ENCODE measurements around the gene CREG2.

Gene CREG2

GRCh38 chr2:101302016-101302415, 85.3 kb downstream of the CREG2 start:
- no peak for TF ChIP-seq POLR2AphosphoS5 (IDR thresholded peaks at IDR 0.05; ENCODE audit: low read depth, low read length)
- no peak for TF ChIP-seq FOXP2 (optimal IDR thresholded peaks at IDR 0.05; ENCODE audit: borderline replicate concordance, extremely low read depth, extremely low read length, insufficient read depth)
- TF ChIP-seq SIN3A (IDR thresholded peaks at IDR 0.05; ENCODE audit: borderline replicate concordance, insufficient read depth, low read length): no peak
- TF ChIP-seq TAF1 (IDR thresholded peaks at IDR 0.05; ENCODE audit: borderline replicate concordance, insufficient read depth, low read length): no peak
- TF ChIP-seq REST (IDR thresholded peaks at IDR 0.05; ENCODE audit: insufficient read depth in 1 of 2, low read depth in 2 of 2, low read length in 2 of 2): no peak

- TF ChIP-seq TAF1 (IDR thresholded peaks at IDR 0.05; ENCODE audit: borderline replicate concordance, insufficient read depth, low read length) (no peak), REST (IDR thresholded peaks at IDR 0.05; ENCODE audit: insufficient read depth in 1 of 2, low read depth in 2 of 2, low read length in 2 of 2) (no peak), POLR2AphosphoS5 (IDR thresholded peaks at IDR 0.05; ENCODE audit: low read depth, low read length) (no peak), FOXP2 (optimal IDR thresholded peaks at IDR 0.05; ENCODE audit: borderline replicate concordance, extremely low read depth, extremely low read length, insufficient read depth) (no peak), SIN3A (IDR thresholded peaks at IDR 0.05; ENCODE audit: borderline replicate concordance, insufficient read depth, low read length) (no peak)
Measured at GRCh38 chr2:101300836-101301235, 86.5 kb downstream of the CREG2 start.

- TF ChIP-seq POLR2AphosphoS5 (IDR thresholded peaks at IDR 0.05; ENCODE audit: low read depth, low read length): no peak
- TF ChIP-seq SIN3A (IDR thresholded peaks at IDR 0.05; ENCODE audit: borderline replicate concordance, insufficient read depth, low read length): no peak
- no peak for TF ChIP-seq FOXP2 (optimal IDR thresholded peaks at IDR 0.05; ENCODE audit: borderline replicate concordance, extremely low read depth, extremely low read length, insufficient read depth)
- no peak for TF ChIP-seq REST (IDR thresholded peaks at IDR 0.05; ENCODE audit: insufficient read depth in 1 of 2, low read depth in 2 of 2, low read length in 2 of 2)
- TF ChIP-seq TAF1 (IDR thresholded peaks at IDR 0.05; ENCODE audit: borderline replicate concordance, insufficient read depth, low read length): no peak
Measured at GRCh38 chr2:101300164-101300563, 87.1 kb downstream of the CREG2 start.

- no peak for TF ChIP-seq FOXP2 (optimal IDR thresholded peaks at IDR 0.05; ENCODE audit: borderline replicate concordance, extremely low read depth, extremely low read length, insufficient read depth)
- no peak for TF ChIP-seq REST (IDR thresholded peaks at IDR 0.05; ENCODE audit: insufficient read depth in 1 of 2, low read depth in 2 of 2, low read length in 2 of 2)
- TF ChIP-seq SIN3A (IDR thresholded peaks at IDR 0.05; ENCODE audit: borderline replicate concordance, insufficient read depth, low read length): no peak
- TF ChIP-seq POLR2AphosphoS5 (IDR thresholded peaks at IDR 0.05; ENCODE audit: low read depth, low read length): no peak
- TF ChIP-seq TAF1 (IDR thresholded peaks at IDR 0.05; ENCODE audit: borderline replicate concordance, insufficient read depth, low read length): no peak
Measured at GRCh38 chr2:101299604-101300003, 87.7 kb downstream of the CREG2 start.

- no peak for TF ChIP-seq TAF1 (IDR thresholded peaks at IDR 0.05; ENCODE audit: borderline replicate concordance, insufficient read depth, low read length)
- TF ChIP-seq SIN3A (IDR thresholded peaks at IDR 0.05; ENCODE audit: borderline replicate concordance, insufficient read depth, low read length): no peak
- TF ChIP-seq REST (IDR thresholded peaks at IDR 0.05; ENCODE audit: insufficient read depth in 1 of 2, low read depth in 2 of 2, low read length in 2 of 2): no peak
- no peak for TF ChIP-seq POLR2AphosphoS5 (IDR thresholded peaks at IDR 0.05; ENCODE audit: low read depth, low read length)
- no peak for TF ChIP-seq FOXP2 (optimal IDR thresholded peaks at IDR 0.05; ENCODE audit: borderline replicate concordance, extremely low read depth, extremely low read length, insufficient read depth)
Measured at GRCh38 chr2:101297383-101297782, 89.9 kb downstream of the CREG2 start.
